Esophagus muscularis mucosa (tissue), 4 donors: Measurements from ENCODE around the gene TMEM59L.

Experiments
- EP300 ChIP-seq: sonication (generic); formaldehyde crosslinking; IDR thresholded peaks from one replicate; pipeline ENCODE4 v1.6.1; 2017; ENCODE audit warnings: antibody characterized with exemption
- POLR2A ChIP-seq: fragments of 450-650 bp; IDR thresholded peaks from one replicate; pipeline ENCODE4 v1.6.1; 2017; ENCODE audit warnings: antibody characterized with exemption, moderate library complexity, mild to moderate bottlenecking, low read depth
- TF ChIP-seq, protein P1 (sequence below), 3 experiments: fragments of 200-600 bp in 2 of 3; fragments of 450-650 bp in 1 of 3; sonication (generic) in 2 of 3; IDR thresholded peaks; one replicate each; pipeline ENCODE4 v1.5.1; 2017 to 2019; ENCODE audit warnings: antibody characterized with exemption in 3 of 3, mild to moderate bottlenecking in 2 of 3, moderate library complexity in 1 of 3

DNA sequence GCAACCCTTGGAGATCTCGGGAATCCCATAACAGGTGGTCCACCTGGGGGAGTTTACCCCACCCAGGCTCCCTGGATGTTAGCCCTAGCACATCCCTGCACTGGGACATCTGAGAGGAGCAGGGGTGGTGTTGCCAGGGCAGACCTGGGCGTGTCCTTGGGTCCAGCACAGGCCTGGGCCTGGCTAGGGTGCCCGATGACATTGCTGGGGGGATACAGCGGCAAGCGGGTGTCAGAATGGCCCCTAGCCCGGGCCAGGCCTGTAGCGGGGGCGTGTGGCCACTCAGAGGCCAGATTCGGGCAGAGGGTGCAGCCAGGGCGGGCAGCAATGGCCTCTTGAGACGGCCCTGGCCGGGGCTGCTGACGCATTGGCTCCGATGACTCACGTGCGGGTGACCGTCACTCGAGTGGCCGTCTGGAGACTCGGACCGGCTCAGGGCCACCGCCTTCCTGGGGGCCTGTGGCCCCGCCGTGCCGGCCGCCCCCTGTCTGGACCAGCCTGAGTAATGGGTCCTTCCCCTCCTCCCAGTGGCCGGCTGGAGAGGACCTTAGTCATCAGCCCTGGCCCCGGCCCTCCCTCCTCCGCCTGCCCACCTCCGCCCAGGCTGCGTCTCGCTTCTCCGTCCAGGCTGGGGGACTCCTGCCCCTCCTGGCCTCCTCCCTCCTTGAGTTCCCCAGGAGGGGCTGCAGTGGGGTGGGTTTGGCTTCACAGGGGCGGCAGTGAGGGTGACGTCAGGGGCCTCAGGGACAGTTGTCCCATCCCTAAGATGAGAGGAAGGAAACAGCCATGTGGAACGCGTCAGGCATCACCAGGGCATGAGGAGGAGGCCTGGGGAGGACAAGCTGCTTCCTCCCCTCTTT, 47.6 kb downstream of the TMEM59L start:
- TF ChIP-seq, protein P1, sequence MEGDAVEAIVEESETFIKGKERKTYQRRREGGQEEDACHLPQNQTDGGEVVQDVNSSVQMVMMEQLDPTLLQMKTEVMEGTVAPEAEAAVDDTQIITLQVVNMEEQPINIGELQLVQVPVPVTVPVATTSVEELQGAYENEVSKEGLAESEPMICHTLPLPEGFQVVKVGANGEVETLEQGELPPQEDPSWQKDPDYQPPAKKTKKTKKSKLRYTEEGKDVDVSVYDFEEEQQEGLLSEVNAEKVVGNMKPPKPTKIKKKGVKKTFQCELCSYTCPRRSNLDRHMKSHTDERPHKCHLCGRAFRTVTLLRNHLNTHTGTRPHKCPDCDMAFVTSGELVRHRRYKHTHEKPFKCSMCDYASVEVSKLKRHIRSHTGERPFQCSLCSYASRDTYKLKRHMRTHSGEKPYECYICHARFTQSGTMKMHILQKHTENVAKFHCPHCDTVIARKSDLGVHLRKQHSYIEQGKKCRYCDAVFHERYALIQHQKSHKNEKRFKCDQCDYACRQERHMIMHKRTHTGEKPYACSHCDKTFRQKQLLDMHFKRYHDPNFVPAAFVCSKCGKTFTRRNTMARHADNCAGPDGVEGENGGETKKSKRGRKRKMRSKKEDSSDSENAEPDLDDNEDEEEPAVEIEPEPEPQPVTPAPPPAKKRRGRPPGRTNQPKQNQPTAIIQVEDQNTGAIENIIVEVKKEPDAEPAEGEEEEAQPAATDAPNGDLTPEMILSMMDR (IDR thresholded peaks at IDR 0.05), result no peak
- TF ChIP-seq POLR2A (no peak), EP300 (no peak)
